Peyer's patch (tissue), 4 donors: ENCODE data around the gene CD300LB.

ENCODE experiments used
- POLR2A ChIP-seq, 2 donors: fragments of 450-650 bp; IDR thresholded peaks; one replicate each; pipeline ENCODE4 v1.5.1; 2017; ENCODE audit warnings: antibody characterized with exemption in 2 of 2, mild to moderate bottlenecking in 2 of 2, moderate library complexity in 2 of 2
- TF ChIP-seq, protein P1 (sequence below), 6 experiments: fragments of 450-650 bp in 4 of 6; fragments of 200-600 bp in 2 of 6; sonication (generic) in 1 of 6; IDR thresholded peaks; one replicate each; pipeline ENCODE4 v1.5.1; 2017 to 2019; ENCODE audit warnings: antibody characterized with exemption in 6 of 6, mild to moderate bottlenecking in 3 of 6, moderate library complexity in 1 of 6

DNA sequence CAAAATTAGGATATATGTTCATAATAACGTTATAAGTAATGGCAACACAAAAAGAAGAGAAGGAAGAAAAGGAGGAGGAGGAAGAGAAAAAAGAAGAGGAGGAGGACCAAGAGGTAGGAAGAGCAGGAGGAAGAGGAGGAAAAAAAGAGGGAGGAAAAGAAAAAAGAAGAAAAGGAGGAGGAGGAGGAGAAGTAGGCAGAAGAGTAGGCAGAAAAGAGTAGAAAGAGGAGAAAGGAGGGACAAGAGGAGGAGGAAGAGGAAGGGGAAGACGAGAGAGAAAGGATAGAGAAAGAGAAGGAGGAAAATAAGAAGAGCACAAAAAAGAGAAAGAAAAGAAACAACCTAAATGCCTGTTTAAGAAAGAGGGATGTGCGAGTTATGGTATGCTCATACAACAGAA is 5.6 kb upstream of the CD300LB start:
- TF ChIP-seq, protein P1, sequence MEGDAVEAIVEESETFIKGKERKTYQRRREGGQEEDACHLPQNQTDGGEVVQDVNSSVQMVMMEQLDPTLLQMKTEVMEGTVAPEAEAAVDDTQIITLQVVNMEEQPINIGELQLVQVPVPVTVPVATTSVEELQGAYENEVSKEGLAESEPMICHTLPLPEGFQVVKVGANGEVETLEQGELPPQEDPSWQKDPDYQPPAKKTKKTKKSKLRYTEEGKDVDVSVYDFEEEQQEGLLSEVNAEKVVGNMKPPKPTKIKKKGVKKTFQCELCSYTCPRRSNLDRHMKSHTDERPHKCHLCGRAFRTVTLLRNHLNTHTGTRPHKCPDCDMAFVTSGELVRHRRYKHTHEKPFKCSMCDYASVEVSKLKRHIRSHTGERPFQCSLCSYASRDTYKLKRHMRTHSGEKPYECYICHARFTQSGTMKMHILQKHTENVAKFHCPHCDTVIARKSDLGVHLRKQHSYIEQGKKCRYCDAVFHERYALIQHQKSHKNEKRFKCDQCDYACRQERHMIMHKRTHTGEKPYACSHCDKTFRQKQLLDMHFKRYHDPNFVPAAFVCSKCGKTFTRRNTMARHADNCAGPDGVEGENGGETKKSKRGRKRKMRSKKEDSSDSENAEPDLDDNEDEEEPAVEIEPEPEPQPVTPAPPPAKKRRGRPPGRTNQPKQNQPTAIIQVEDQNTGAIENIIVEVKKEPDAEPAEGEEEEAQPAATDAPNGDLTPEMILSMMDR (IDR thresholded peaks at IDR 0.05): no peak
- no peak for TF ChIP-seq POLR2A (IDR thresholded peaks at IDR 0.05)
